Stimulated activated effector memory CD8-positive, alpha-beta T cell treated with anti-CD3 and anti-CD28 coated beads, Interleukin-12 subunit alpha, Interleukin-12 subunit beta, amount 100 ng/mL, for 72 hours (primary cell): ENCODE measurements around the gene TMEM190.
A peak's percentile ranks its signal among the peaks of the same experiment; 100 is the strongest.

Experiments
- ATAC-seq: fragments of 150-1000 bp; cut with Tn5 transposase; 2 replicates; pipeline ENCODE4 v1.10.0; 2021
- DNase-seq, 2 donors: peaks; one replicate each; pipeline ENCODE4 v3.0.0; 2021 to 2022; ENCODE audit warnings: low spot score in 2 of 2
- H3K27ac Mint-ChIP-seq: one replicate; pipeline ENCODE4 v1.8.0; 2022; ENCODE audit warnings: mild to moderate bottlenecking, mixed read lengths
- H3K36me3 Mint-ChIP-seq: one replicate; pipeline ENCODE4 v1.8.0; 2022; ENCODE audit warnings: mild to moderate bottlenecking, mixed read lengths
- H3K4me1 Mint-ChIP-seq: one replicate; pipeline ENCODE4 v1.8.0; 2022; ENCODE audit warnings: mixed read lengths
- H3K4me3 Mint-ChIP-seq: one replicate; pipeline ENCODE4 v1.8.0; 2022; ENCODE audit warnings: mild to moderate bottlenecking, mixed read lengths
- H3K9me3 Mint-ChIP-seq: one replicate; pipeline ENCODE4 v1.8.0; 2022; ENCODE audit warnings: mixed read lengths

The TMEM190 gene

GRCh38 chr19:55346725-55347441 lies 29.7 kb upstream of the TMEM190 start:
- peaks cover 20% of the 10 kb centered on the region for H3K4me1 Mint-ChIP-seq
- no peak overlapping the region for H3K27ac Mint-ChIP-seq
- ATAC-seq (peak; percentile 4), DNase-seq (no peak)
- H3K36me3 Mint-ChIP-seq, result peaks cover 13% of the 10 kb centered on the region
- H3K4me3 Mint-ChIP-seq, result no peak overlapping the region
- no peaks in the 10 kb centered on the region for H3K9me3 Mint-ChIP-seq

GRCh38 chr19:55347442-55348009 lies 29.1 kb upstream of the TMEM190 start:
- DNase-seq, result no peak
- ATAC-seq, result no peak

GRCh38 chr19:55348317-55349034 lies 28.1 kb upstream of the TMEM190 start:
- no peak for ATAC-seq

More at GRCh38 chr19:55347442-55348009, 29.1 kb upstream of the TMEM190 start:
- peaks cover 20% of the 10 kb centered on the region for H3K36me3 Mint-ChIP-seq
- no peak overlapping the region for H3K4me3 Mint-ChIP-seq
- no peaks in the 10 kb centered on the region for H3K9me3 Mint-ChIP-seq
- no peak overlapping the region for H3K27ac Mint-ChIP-seq
- H3K4me1 Mint-ChIP-seq, result peaks cover 26% of the 10 kb centered on the region

GRCh38 chr19:55350620-55351315 lies 25.9 kb upstream of the TMEM190 start:
- Mint-ChIP-seq H3K4me1 (peaks cover 33% of the 10 kb centered on the region), H3K36me3 (peaks cover 13% of the 10 kb centered on the region), H3K27ac (no peak overlapping the region), H3K4me3 (no peak overlapping the region), H3K9me3 (no peaks in the 10 kb centered on the region)
- ATAC-seq, result no peak
- DNase-seq, result no peak

More at GRCh38 chr19:55348317-55349034, 28.1 kb upstream of the TMEM190 start:
- DNase-seq, result no peak
- peaks cover 36% of the 10 kb centered on the region for H3K4me1 Mint-ChIP-seq
- no peak overlapping the region for H3K4me3 Mint-ChIP-seq
- H3K36me3 Mint-ChIP-seq, result peaks cover 17% of the 10 kb centered on the region
- no peak overlapping the region for H3K27ac Mint-ChIP-seq
- H3K9me3 Mint-ChIP-seq, result no peaks in the 10 kb centered on the region

GRCh38 chr19:55352040-55352439 lies 24.6 kb upstream of the TMEM190 start:
- H3K9me3 Mint-ChIP-seq, result no peaks in the 10 kb centered on the region
- peak; percentile 41 for ATAC-seq
- no peak overlapping the region for H3K27ac Mint-ChIP-seq
- H3K4me1 Mint-ChIP-seq, result peaks cover 33% of the 10 kb centered on the region
- peak overlapping the region; percentile 68 for H3K4me3 Mint-ChIP-seq
- DNase-seq, result no peak
- peaks cover 13% of the 10 kb centered on the region for H3K36me3 Mint-ChIP-seq

- H3K4me3 Mint-ChIP-seq, result peak overlapping the region; percentile 68
These were observed 24.0 kb upstream of the TMEM190 start for GRCh38 chr19:55352549-55353145.

GRCh38 chr19:55353356-55353802 lies 23.2 kb upstream of the TMEM190 start:
- peaks cover 13% of the 10 kb centered on the region for H3K36me3 Mint-ChIP-seq
- DNase-seq (no peak), ATAC-seq (peak; percentile 1)
- peak overlapping the region; percentile 68 for H3K4me3 Mint-ChIP-seq
- H3K4me1 Mint-ChIP-seq, result peaks cover 33% of the 10 kb centered on the region
- no peak overlapping the region for H3K27ac Mint-ChIP-seq
- no peaks in the 10 kb centered on the region for H3K9me3 Mint-ChIP-seq

More at GRCh38 chr19:55352549-55353145, 24.0 kb upstream of the TMEM190 start:
- Mint-ChIP-seq H3K9me3 (no peaks in the 10 kb centered on the region), H3K36me3 (peaks cover 13% of the 10 kb centered on the region), H3K27ac (no peak overlapping the region), H3K4me1 (peaks cover 33% of the 10 kb centered on the region)
- DNase-seq (no peak), ATAC-seq (no peak)

GRCh38 chr19:55353803-55354697 lies 22.6 kb upstream of the TMEM190 start:
- Mint-ChIP-seq H3K27ac (no peak overlapping the region), H3K4me1 (peaks cover 33% of the 10 kb centered on the region), H3K4me3 (peak overlapping the region; percentile 68), H3K9me3 (no peaks in the 10 kb centered on the region), H3K36me3 (peaks cover 13% of the 10 kb centered on the region)
- DNase-seq (peak; percentile 63 to 73), ATAC-seq (peak; percentile 82)

- no peak for ATAC-seq
- Mint-ChIP-seq H3K4me1 (peaks cover 33% of the 10 kb centered on the region), H3K4me3 (peak within 1 kb of the TSS; percentile 68), H3K36me3 (peaks cover 13% of the 10 kb centered on the region), H3K9me3 (no peaks in the 10 kb centered on the region), H3K27ac (no peak within 1 kb of the TSS)
- DNase-seq, result no peak
These were observed 21.9 kb upstream of the TMEM190 start, which contains the start of gene COX6B2 for GRCh38 chr19:55354698-55355212. Gene COX6B2, minus strand, starts transcription at chr19:55354719. Its CDS starts 198 bp downstream, at chr19:55354521.

- no peak overlapping the region for H3K4me3 Mint-ChIP-seq
- ATAC-seq (no peak), DNase-seq (no peak)
- H3K4me1 Mint-ChIP-seq, result peaks cover 33% of the 10 kb centered on the region
- no peak overlapping the region for H3K27ac Mint-ChIP-seq
- no peaks in the 10 kb centered on the region for H3K9me3 Mint-ChIP-seq
- peaks cover 13% of the 10 kb centered on the region for H3K36me3 Mint-ChIP-seq
These were observed 21.3 kb upstream of the TMEM190 start for GRCh38 chr19:55355213-55355821.

GRCh38 chr19:55358493-55358892 lies 18.1 kb upstream of the TMEM190 start:
- no peaks in the 10 kb centered on the region for H3K36me3 Mint-ChIP-seq
- H3K4me3 Mint-ChIP-seq, result no peak overlapping the region
- ATAC-seq (no peak), DNase-seq (no peak)
- H3K27ac Mint-ChIP-seq, result no peak overlapping the region
- peaks cover 7% of the 10 kb centered on the region for H3K4me1 Mint-ChIP-seq
- no peaks in the 10 kb centered on the region for H3K9me3 Mint-ChIP-seq

GRCh38 chr19:55358943-55359908 lies 17.4 kb upstream of the TMEM190 start:
- Mint-ChIP-seq H3K36me3 (no peaks in the 10 kb centered on the region), H3K27ac (no peak overlapping the region), H3K9me3 (no peaks in the 10 kb centered on the region), H3K4me3 (no peak overlapping the region), H3K4me1 (no peaks in the 10 kb centered on the region)
- no peak for DNase-seq
- no peak for ATAC-seq

- no peaks in the 10 kb centered on the region for H3K9me3 Mint-ChIP-seq
- no peak overlapping the region for H3K4me3 Mint-ChIP-seq
- ATAC-seq (no peak), DNase-seq (no peak)
- no peaks in the 10 kb centered on the region for H3K36me3 Mint-ChIP-seq
- no peaks in the 10 kb centered on the region for H3K4me1 Mint-ChIP-seq
- no peak overlapping the region for H3K27ac Mint-ChIP-seq
These were observed 15.7 kb upstream of the TMEM190 start for GRCh38 chr19:55360902-55361301.
